Cardiac fibroblast (primary cell): ENCODE data around the gene RTN4R.
A peak's percentile ranks its signal among the peaks of the same experiment; 100 is the strongest.
"Not testable (repeated sequence)": the region's sequence is repeated elsewhere in the genome, so short reads cannot be mapped to it uniquely, and the experiment has no call there.

Source experiments
- DNase-seq, 2 donors: peaks; one replicate each; pipeline versions ENCODE4 v3.0.0 to v3.0.0-alpha.2; 2010; ENCODE audit warnings: low read depth in 2 of 2
- H3K4me3 ChIP-seq, 2 donors: replicated peaks in 1 of 2; 1 replicate in 1 of 2; 2 replicates in 1 of 2; pipeline ENCODE4 v1.5.1; 2011; ENCODE audit warnings: low read depth in 2 of 2, low read length in 2 of 2, mild to moderate bottlenecking in 2 of 2, moderate library complexity in 1 of 2
- CTCF ChIP-seq: IDR thresholded peaks from one replicate; pipeline ENCODE4 v1.5.1; 2011; ENCODE audit warnings: low read depth, mild to moderate bottlenecking, low read length, inconsistent platforms

The RTN4R gene

GRCh38 chr22:20304646-20305045, 36.5 kb upstream of the RTN4R start:
- H3K4me3 ChIP-seq, result no peak overlapping the region
- no peak for TF ChIP-seq CTCF
- DNase-seq, result no peak

GRCh38 chr22:20303229-20303534, 35.1 kb upstream of the RTN4R start:
- DNase-seq, H3K4me3 ChIP-seq: not testable (repeated sequence)

DNA sequence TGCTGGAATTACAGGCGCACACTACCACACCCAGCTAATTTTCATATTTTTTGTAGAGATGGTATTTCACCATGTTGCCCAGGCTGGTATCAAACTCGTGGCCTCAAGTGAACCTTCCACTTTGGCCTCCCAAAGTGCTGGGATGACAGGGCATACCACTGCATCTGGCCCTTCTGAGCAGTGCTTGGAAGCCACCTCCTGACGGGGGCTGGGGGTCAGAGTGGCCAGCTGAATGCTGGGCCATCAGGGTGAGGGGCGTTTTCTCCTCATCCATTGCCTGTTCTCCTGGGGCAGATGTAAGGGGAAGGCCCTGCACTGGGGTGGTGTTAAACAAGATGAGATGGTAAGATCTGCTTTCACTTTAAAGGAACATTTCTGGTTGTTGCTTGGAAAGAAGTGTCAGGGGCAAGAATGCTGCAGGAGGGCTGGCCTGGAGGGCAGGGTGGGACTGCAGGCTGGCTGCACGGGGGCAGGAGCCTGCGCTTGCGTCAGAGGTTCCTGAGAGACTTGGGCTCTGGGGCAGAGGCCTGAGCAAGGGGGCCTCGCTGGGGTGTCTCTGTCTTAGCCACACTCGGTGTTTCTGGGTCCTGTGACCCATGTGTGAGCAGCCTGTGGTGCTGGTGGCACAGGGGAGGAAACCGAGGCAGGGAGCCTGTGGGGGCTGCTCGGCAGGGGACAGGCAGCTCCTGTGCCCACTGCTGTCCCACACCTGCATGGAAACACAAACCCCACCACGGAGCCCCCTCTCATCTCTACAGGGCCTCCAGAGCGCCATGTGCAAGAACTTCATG, 34.5 kb upstream of the RTN4R start:
- no peak for TF ChIP-seq CTCF
- no peak for DNase-seq

GRCh38 chr22:20299746-20300136, 31.6 kb upstream of the RTN4R start:
- DNase-seq, result peak; percentile 19 to 23
- no peak for TF ChIP-seq CTCF
- H3K4me3 ChIP-seq, result peak overlapping the region; percentile 38 to 45

More for the DNA sequence above, 34.5 kb upstream of the RTN4R start:
- no peak overlapping the region for H3K4me3 ChIP-seq

- no peak for TF ChIP-seq CTCF
- peak; percentile 66 to 76 for DNase-seq
- H3K4me3 ChIP-seq, result peak overlapping the region; percentile 38 to 45
Measured at GRCh38 chr22:20298803-20299745, 31.0 kb upstream of the RTN4R start.

- TF ChIP-seq CTCF, result no peak
- no peak overlapping the region for H3K4me3 ChIP-seq
- DNase-seq, result no peak
Measured at GRCh38 chr22:20298110-20298802, 30.1 kb upstream of the RTN4R start.
